CD4-positive, alpha-beta T cell (primary cell): Measurements from ENCODE around the gene B4GALT3. TPM values are rescaled to one million over a fixed set of nuclear protein-coding genes. Genes with fewer than 3 reads are reported as not detected.

Experiments used
- ATAC-seq: fragments of 200-7000 bp; cut with Tn5 transposase; one replicate; pipeline ENCODE4 v1.10.0; 2022; ENCODE audit warnings: mild to moderate bottlenecking; ENCODE audit not compliant: poor library complexity
- CTCF ChIA-PET: fragments of 350-600 bp; sonication (Branson Sonifier 250); formaldehyde crosslinking; loops from one replicate; lab custom pipeline; 2021; ENCODE audit warnings: antibody characterized with exemption, inconsistent platforms; lab: Charles Lee
- POLR2A ChIA-PET: fragments of 350-600 bp; sonication (Branson Sonifier 250); formaldehyde crosslinking; loops from one replicate; lab custom pipeline; 2021; ENCODE audit warnings: antibody characterized with exemption, inconsistent platforms; lab: Charles Lee
- DNase-seq, 14 experiments: peaks; one replicate each; pipeline ENCODE4 v3.0.0-alpha.2; 2013 to 2020; ENCODE audit warnings: mixed read lengths in 2 of 14
- H3K27ac ChIP-seq, 2 donors: one replicate each; pipeline versions ENCODE4 v1.5.1 to v1.7.0; 2013; ENCODE audit warnings: low read length in 2 of 2, low read depth in 1 of 2, mild to moderate bottlenecking in 1 of 2
- H3K27me3 ChIP-seq, 2 experiments: 1 replicate in 1 of 2; 2 replicates in 1 of 2; pipeline versions ENCODE4 v1.6.1 to v1.7.0; 2013; ENCODE audit warnings: low read length in 2 of 2, control low read depth in 1 of 2, mild to moderate bottlenecking in 1 of 2, moderate library complexity in 1 of 2; ENCODE audit not compliant: insufficient read depth in 2 of 2, control insufficient read depth in 1 of 2
- H3K36me3 ChIP-seq: one replicate; pipeline ENCODE4 v1.6.1; 2013; ENCODE audit warnings: low read length, control low read depth; ENCODE audit not compliant: insufficient read depth
- H3K4me1 ChIP-seq: one replicate; pipeline ENCODE4 v1.6.1; 2013; ENCODE audit warnings: low read length, control low read depth; ENCODE audit not compliant: insufficient read depth
- H3K4me3 ChIP-seq: one replicate; pipeline ENCODE4 v1.5.1; 2013; ENCODE audit warnings: mild to moderate bottlenecking, low read length, moderate library complexity
- H3K9me3 ChIP-seq, 2 experiments: 1 replicate in 1 of 2; 2 replicates in 1 of 2; pipeline versions ENCODE4 v1.6.1 to v1.7.0; 2013; ENCODE audit warnings: low read length in 2 of 2, mild to moderate bottlenecking in 2 of 2, control low read depth in 1 of 2, moderate library complexity in 1 of 2; ENCODE audit not compliant: control insufficient read depth in 1 of 2, insufficient read depth in 1 of 2
- H3K27ac Mint-ChIP-seq: one replicate; pipeline ENCODE4 v1.8.0; 2020; ENCODE audit warnings: mixed read lengths
- H3K27me3 Mint-ChIP-seq: one replicate; pipeline ENCODE4 v1.8.0; 2021; ENCODE audit warnings: mixed read lengths
- H3K36me3 Mint-ChIP-seq: one replicate; pipeline ENCODE4 v1.8.0; 2021; ENCODE audit warnings: low read depth, mixed read lengths
- H3K4me1 Mint-ChIP-seq: one replicate; pipeline ENCODE4 v1.8.0; 2021; ENCODE audit warnings: low read depth, mixed read lengths
- H3K4me3 Mint-ChIP-seq: one replicate; pipeline ENCODE4 v1.8.0; 2020; ENCODE audit warnings: mild to moderate bottlenecking, mixed read lengths
- H3K9me3 Mint-ChIP-seq: one replicate; pipeline ENCODE4 v1.8.0; 2020; ENCODE audit warnings: mixed read lengths
- intact Hi-C, 2 experiments: fragments of 100-400 bp; cut with DNase I in 1 of 2; cut with micrococcal nuclease in 1 of 2; formaldehyde crosslinking; loops; one replicate each; pipeline versions ENCODE4 v1.15.1 to v1.9.0; 2023 to 2025; cut with DNase I, micrococcal nuclease
- total RNA-seq, 174 experiments: library from RNA in 2 of 174; stranded (reverse) in 2 of 174; gene quantifications; one replicate each; pipeline ENCODE4 v1.2.3 and lab custom pipeline; 2021 to 2026
- TF ChIP-seq, protein P1 (sequence below): fragments of 200-600 bp; IDR thresholded peaks from one replicate; pipeline ENCODE4 v1.8.0; 2022; ENCODE audit warnings: antibody characterized with exemption, mild to moderate bottlenecking

B4GALT3 gene
- total RNA-seq, 2 experiments from 2014 or later, result 40.8 to 44.3 TPM

- H3K4me1 Mint-ChIP-seq, result peaks cover 55% of the 10 kb centered on the region
- CTCF ChIA-PET, result interaction anchor here (0.6 kb wide), 1 partner anchor 19 kb away, joined by 6 read pairs; no protein-coding TSS in a partner anchor
- Histone ChIP-seq H3K9me3 (no peaks in the 10 kb centered on the region), H3K36me3 (peaks cover 59% of the 10 kb centered on the region), H3K4me3 (no peak overlapping the region), H3K27me3 (no peaks in the 10 kb centered on the region), H3K27ac (no peak overlapping the region), H3K4me1 (peaks cover 45% of the 10 kb centered on the region)
- H3K27me3 Mint-ChIP-seq, result no peaks in the 10 kb centered on the region
- H3K36me3 Mint-ChIP-seq, result peaks cover 72% of the 10 kb centered on the region
- POLR2A ChIA-PET, result interaction anchor here (3.2 kb wide), 1 partner anchor 14 kb away, joined by 17 read pairs; no protein-coding TSS in a partner anchor
- no peaks in the 10 kb centered on the region for H3K9me3 Mint-ChIP-seq
- H3K4me3 Mint-ChIP-seq, result peak overlapping the region; percentile 34
- DNase-seq, result no peak
- no peak for ATAC-seq
- intact Hi-C loops, result loop anchor here (2.0 to 5.0 kb wide), 2 partner anchors 30 to 37 kb away; partner anchors contain the start of genes DEDD (in 2 of the 2) and ADAMTS4 (in 1 of the 2)
- no peak overlapping the region for H3K27ac Mint-ChIP-seq
- TF ChIP-seq, protein P1, sequence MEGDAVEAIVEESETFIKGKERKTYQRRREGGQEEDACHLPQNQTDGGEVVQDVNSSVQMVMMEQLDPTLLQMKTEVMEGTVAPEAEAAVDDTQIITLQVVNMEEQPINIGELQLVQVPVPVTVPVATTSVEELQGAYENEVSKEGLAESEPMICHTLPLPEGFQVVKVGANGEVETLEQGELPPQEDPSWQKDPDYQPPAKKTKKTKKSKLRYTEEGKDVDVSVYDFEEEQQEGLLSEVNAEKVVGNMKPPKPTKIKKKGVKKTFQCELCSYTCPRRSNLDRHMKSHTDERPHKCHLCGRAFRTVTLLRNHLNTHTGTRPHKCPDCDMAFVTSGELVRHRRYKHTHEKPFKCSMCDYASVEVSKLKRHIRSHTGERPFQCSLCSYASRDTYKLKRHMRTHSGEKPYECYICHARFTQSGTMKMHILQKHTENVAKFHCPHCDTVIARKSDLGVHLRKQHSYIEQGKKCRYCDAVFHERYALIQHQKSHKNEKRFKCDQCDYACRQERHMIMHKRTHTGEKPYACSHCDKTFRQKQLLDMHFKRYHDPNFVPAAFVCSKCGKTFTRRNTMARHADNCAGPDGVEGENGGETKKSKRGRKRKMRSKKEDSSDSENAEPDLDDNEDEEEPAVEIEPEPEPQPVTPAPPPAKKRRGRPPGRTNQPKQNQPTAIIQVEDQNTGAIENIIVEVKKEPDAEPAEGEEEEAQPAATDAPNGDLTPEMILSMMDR, result no peak
Measured at GRCh38 chr1:161168906-161169305, 8.4 kb downstream of the B4GALT3 start.

- Histone ChIP-seq H3K9me3 (no peaks in the 10 kb centered on the region), H3K4me1 (peaks cover 34% of the 10 kb centered on the region), H3K27me3 (no peaks in the 10 kb centered on the region), H3K36me3 (peaks cover 58% of the 10 kb centered on the region), H3K27ac (peak overlapping the region; percentile 69 to 86), H3K4me3 (peak overlapping the region; percentile 95)
- peaks cover 70% of the 10 kb centered on the region for H3K36me3 Mint-ChIP-seq
- intact Hi-C loops, result loop anchor here (2.0 to 5.0 kb wide), 2 partner anchors 18 to 35 kb away; partner anchors contain the start of gene DEDD (in 2 of the 2)
- ChIA-PET POLR2A (interaction anchor here (1.0 to 3.6 kb wide), 19 partner anchors 9 to 215 kb away, joined by 3 to 58 read pairs (median 14); partner anchors contain the start of genes ARHGAP30, B4GALT3, DEDD and NDUFS2), CTCF (interaction anchor here (0.6 to 4.3 kb wide), 16 partner anchors 10 to 201 kb away, joined by 3 to 28 read pairs (median 8); partner anchors contain the start of genes APOA2, B4GALT3, CFAP126 and DEDD)
- DNase-seq (no peak), ATAC-seq (no peak)
- peaks cover 59% of the 10 kb centered on the region for H3K4me1 Mint-ChIP-seq
- H3K4me3 Mint-ChIP-seq, result peak overlapping the region; percentile 93
- TF ChIP-seq, protein P1, result no peak
- no peaks in the 10 kb centered on the region for H3K27me3 Mint-ChIP-seq
- peak overlapping the region; percentile 98 for H3K27ac Mint-ChIP-seq
- no peaks in the 10 kb centered on the region for H3K9me3 Mint-ChIP-seq
Measured at GRCh38 chr1:161166669-161167548, 10.4 kb downstream of the B4GALT3 start.
